Esophagus (tissue), 2 donors: ENCODE data around the gene GPR137. TPM values are rescaled to one million over a fixed set of nuclear protein-coding genes. Genes with fewer than 3 reads are reported as not detected.
"Not testable (repeated sequence)": the region's sequence is repeated elsewhere in the genome, so short reads cannot be mapped to it uniquely, and the experiment has no call there.

Experiments
- H3K27ac ChIP-seq, 2 donors: one replicate each; pipeline ENCODE4 v1.5.1; 2013; ENCODE audit warnings: low read depth in 2 of 2, mild to moderate bottlenecking in 2 of 2, inconsistent platforms in 1 of 2, low read length in 1 of 2, moderate library complexity in 1 of 2
- H3K27me3 ChIP-seq, 2 donors: one replicate each; pipeline ENCODE4 v1.6.1; 2013; ENCODE audit warnings: low read length in 2 of 2, control low read depth in 1 of 2, mild to moderate bottlenecking in 1 of 2; ENCODE audit not compliant: insufficient read depth in 2 of 2, control insufficient read depth in 1 of 2
- H3K36me3 ChIP-seq, 2 donors: one replicate each; pipeline ENCODE4 v1.6.1; 2013; ENCODE audit warnings: low read length in 1 of 2; ENCODE audit not compliant: control insufficient read depth in 2 of 2, insufficient read depth in 2 of 2
- H3K4me1 ChIP-seq, 2 donors: one replicate each; pipeline ENCODE4 v1.6.1; 2013; ENCODE audit warnings: low read length in 1 of 2; ENCODE audit not compliant: control insufficient read depth in 2 of 2, insufficient read depth in 2 of 2
- H3K4me3 ChIP-seq, 2 donors: one replicate each; pipeline ENCODE4 v1.5.1; 2013; ENCODE audit warnings: low read length in 2 of 2, mild to moderate bottlenecking in 2 of 2, low read depth in 1 of 2, moderate library complexity in 1 of 2
- H3K9me3 ChIP-seq, 2 donors: one replicate each; pipeline ENCODE4 v1.6.1; 2013; ENCODE audit warnings: mild to moderate bottlenecking in 2 of 2, low read depth in 1 of 2, low read length in 1 of 2, moderate library complexity in 1 of 2; ENCODE audit not compliant: control insufficient read depth in 2 of 2, insufficient read depth in 1 of 2
- WGBS, 2 donors: extraction: QIAGEN DNeasy Blood & Tissue Kit; methylation state at CpG; one replicate each; pipeline ENCODE4 v1.1.7; 2013; 5-methylcytosine and 5-hydroxymethylcytosine counted together
- polyA plus RNA-seq, 2 donors: library from polyadenylated mRNA; stranded (reverse); fragments of 200-250 nt; gene quantifications; one replicate each; pipeline ENCODE4 v1.2.3, GENCODE V29; 2013
- donor health status: healthy with polysubstance abuse.
- donor health status: Bipolar disorder and iron deficiency.

GPR137 gene
- polyA plus RNA-seq, 2 donors = 18.6 to 22.7 TPM

GRCh38 chr11:64317961-64318765, 32.5 kb downstream of the GPR137 start, which contains the start of gene PRDX5:
TSS of gene PRDX5 (plus strand) at chr11:64318121. CDS start at chr11:64318216, 95 bp downstream.
- Histone ChIP-seq H3K4me1 (peaks cover 0 to 27% of the 10 kb centered on the region in 2 donors), H3K36me3 (peaks cover 0 to 30% of the 10 kb centered on the region in 2 donors)
- 0% methylated on average over 60 to 61 of the region's 61 CpGs for WGBS, 2 donors

GRCh38 chr11:64318766-64319761, 33.4 kb downstream of the GPR137 start:
- H3K36me3 ChIP-seq = peaks cover 0 to 30% of the 10 kb centered on the region in 2 donors
- H3K4me3 ChIP-seq = peak overlapping the region; percentile 62 to 72
- peaks cover 0 to 27% of the 10 kb centered on the region in 2 donors for H3K4me1 ChIP-seq

More at GRCh38 chr11:64317961-64318765, 32.5 kb downstream of the GPR137 start, which contains the start of gene PRDX5:
- Histone ChIP-seq H3K27me3 (no peaks in the 10 kb centered on the region), H3K4me3 (peak within 1 kb of the TSS; percentile 62 to 76), H3K27ac (peak within 1 kb of the TSS; percentile 84 to 99), H3K9me3 (no peaks in the 10 kb centered on the region)

GRCh38 chr11:64320556-64320955, 34.9 kb downstream of the GPR137 start:
- Histone ChIP-seq H3K4me3 (no peak overlapping the region), H3K36me3 (peaks cover 0 to 20% of the 10 kb centered on the region in 2 donors), H3K27ac (peak overlapping the region; percentile 88 to 93), H3K4me1 (peaks cover 0 to 26% of the 10 kb centered on the region in 2 donors), H3K9me3 (no peaks in the 10 kb centered on the region), H3K27me3 (no peaks in the 10 kb centered on the region)
- 87 to 91% methylated on average over 7 of the region's 7 CpGs for WGBS, 2 donors

More at GRCh38 chr11:64318766-64319761, 33.4 kb downstream of the GPR137 start:
- WGBS, 2 donors = 19 to 21% methylated on average over 19 of the region's 19 CpGs
- Histone ChIP-seq H3K27ac (peak overlapping the region; percentile 84 to 99), H3K27me3 (no peaks in the 10 kb centered on the region), H3K9me3 (no peaks in the 10 kb centered on the region)

GRCh38 chr11:64321026-64321425, 35.4 kb downstream of the GPR137 start:
- peak overlapping the region; percentile 88 to 93 for H3K27ac ChIP-seq
- peaks cover 0 to 26% of the 10 kb centered on the region in 2 donors for H3K4me1 ChIP-seq

GRCh38 chr11:64321533-64321932, 35.9 kb downstream of the GPR137 start:
- 47 to 52% methylated on average over 5 of the region's 5 CpGs for WGBS, 2 donors
- H3K4me1 ChIP-seq = peaks cover 0 to 26% of the 10 kb centered on the region in 2 donors
- H3K9me3 ChIP-seq = no peaks in the 10 kb centered on the region
- H3K27me3 ChIP-seq = no peaks in the 10 kb centered on the region
- H3K27ac ChIP-seq = peak overlapping the region; percentile 88 to 93
- peaks cover 0 to 14% of the 10 kb centered on the region in 2 donors for H3K36me3 ChIP-seq
- H3K4me3 ChIP-seq = no peak overlapping the region

More at GRCh38 chr11:64321026-64321425, 35.4 kb downstream of the GPR137 start:
- 59 to 63% methylated on average over 5 of the region's 5 CpGs for WGBS, 2 donors
- no peaks in the 10 kb centered on the region for H3K9me3 ChIP-seq
- H3K36me3 ChIP-seq = peaks cover 0 to 18% of the 10 kb centered on the region in 2 donors
- no peaks in the 10 kb centered on the region for H3K27me3 ChIP-seq
- H3K4me3 ChIP-seq = no peak overlapping the region

- Histone ChIP-seq H3K27me3 (no peaks in the 10 kb centered on the region), H3K27ac (no peak overlapping the region), H3K4me1 (peaks cover 0 to 26% of the 10 kb centered on the region in 2 donors), H3K36me3 (peaks cover 0 to 14% of the 10 kb centered on the region in 2 donors), H3K4me3 (no peak overlapping the region), H3K9me3 (no peaks in the 10 kb centered on the region)
- 66 to 77% methylated on average over 7 of the region's 7 CpGs for WGBS, 2 donors
Observed at GRCh38 chr11:64322925-64323260, 37.2 kb downstream of the GPR137 start.

GRCh38 chr11:64323373-64323772, 37.7 kb downstream of the GPR137 start:
- H3K9me3 ChIP-seq = no peaks in the 10 kb centered on the region
- no peaks in the 10 kb centered on the region for H3K27me3 ChIP-seq
- H3K4me3 ChIP-seq = no peak overlapping the region
- peak overlapping the region; percentile 79 to 92 for H3K27ac ChIP-seq
- peaks cover 0 to 26% of the 10 kb centered on the region in 2 donors for H3K4me1 ChIP-seq
- H3K36me3 ChIP-seq = peaks cover 0 to 14% of the 10 kb centered on the region in 2 donors
- 49 to 57% methylated on average over 4 to 5 of the region's 5 CpGs for WGBS, 2 donors

- peaks cover 0 to 23% of the 10 kb centered on the region in 2 donors for H3K4me1 ChIP-seq
- not testable (repeated sequence) for H3K27me3 ChIP-seq, H3K4me3 ChIP-seq, H3K9me3 ChIP-seq
- H3K27ac ChIP-seq = peak overlapping the region; percentile 79 to 92
- 74% methylated on average over 4 of the region's 4 CpGs for WGBS, 2 donors
- H3K36me3 ChIP-seq = peaks cover 0 to 14% of the 10 kb centered on the region in 2 donors
Observed at GRCh38 chr11:64323984-64324383, 38.3 kb downstream of the GPR137 start.
